HG02943 (cell line): ENCODE results near the gene NALCN.

Experiments
- ATAC-seq: cut with Tn5 transposase; IDR thresholded peaks from one replicate; pipeline ENCODE4 v1.9.1; 2021; ENCODE audit warnings: mild to moderate bottlenecking, low read depth, moderate library complexity; ENCODE audit not compliant: unreplicated experiment

The NALCN gene

DNA sequence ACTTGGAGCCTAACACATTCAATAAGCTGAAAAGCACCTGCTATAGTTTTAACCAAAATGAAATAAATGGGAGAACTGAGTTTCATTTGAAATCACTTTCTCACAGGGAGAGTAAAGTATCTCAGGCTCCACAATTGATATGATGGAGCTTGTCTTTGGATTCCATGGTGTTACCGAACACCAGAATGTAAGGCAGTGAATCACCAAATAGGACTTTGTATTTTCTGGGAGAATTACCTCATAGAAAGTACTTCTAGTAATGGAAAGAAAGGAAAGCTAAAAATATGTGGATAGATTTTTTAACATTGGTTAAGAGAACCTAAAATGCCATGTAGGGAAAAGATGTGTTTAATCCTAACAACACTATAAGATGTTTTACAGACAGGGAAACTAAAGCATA, 123.6 kb downstream of the NALCN start:
- ATAC-seq = no peak

DNA sequence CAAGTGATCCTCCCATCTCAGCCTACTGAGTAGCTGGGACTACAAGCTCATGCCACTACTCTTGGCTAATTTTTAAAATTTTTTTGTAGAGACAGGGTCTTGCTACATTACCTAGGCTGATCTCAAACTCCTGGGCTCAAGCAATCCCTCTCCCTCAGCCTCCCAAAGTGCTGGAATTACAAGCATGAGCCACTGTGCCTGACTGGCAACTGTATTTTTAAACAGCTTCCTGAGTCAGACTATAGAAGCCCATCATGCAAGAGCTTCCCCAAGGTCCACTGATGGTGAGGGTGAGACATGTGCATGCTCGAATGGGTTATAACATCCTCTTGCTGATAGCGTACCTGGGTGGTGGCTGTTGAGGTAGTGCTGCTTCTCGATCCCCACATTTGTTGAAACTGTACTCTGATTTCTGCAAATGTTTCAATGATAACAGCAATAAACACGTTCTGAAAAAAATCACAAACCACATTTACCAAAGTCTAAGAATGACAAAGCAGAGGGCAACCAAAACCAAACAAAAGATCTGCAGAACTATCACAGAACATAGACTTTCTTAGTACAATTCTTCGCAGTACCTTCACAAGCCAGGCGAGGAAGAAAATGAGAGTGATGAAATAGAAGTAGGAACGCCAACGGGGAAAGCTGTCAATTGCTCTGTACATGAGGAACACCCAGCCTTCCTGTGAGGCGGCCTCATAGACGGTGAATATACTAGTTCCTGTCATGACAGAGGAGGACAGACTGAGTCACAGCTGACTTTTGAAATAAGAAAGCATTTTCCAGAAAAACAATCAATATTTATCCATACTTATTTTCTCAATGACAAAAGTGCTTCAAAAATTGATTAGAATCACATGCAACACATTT, 124.4 kb downstream of the NALCN start:
- ATAC-seq = no peak

DNA sequence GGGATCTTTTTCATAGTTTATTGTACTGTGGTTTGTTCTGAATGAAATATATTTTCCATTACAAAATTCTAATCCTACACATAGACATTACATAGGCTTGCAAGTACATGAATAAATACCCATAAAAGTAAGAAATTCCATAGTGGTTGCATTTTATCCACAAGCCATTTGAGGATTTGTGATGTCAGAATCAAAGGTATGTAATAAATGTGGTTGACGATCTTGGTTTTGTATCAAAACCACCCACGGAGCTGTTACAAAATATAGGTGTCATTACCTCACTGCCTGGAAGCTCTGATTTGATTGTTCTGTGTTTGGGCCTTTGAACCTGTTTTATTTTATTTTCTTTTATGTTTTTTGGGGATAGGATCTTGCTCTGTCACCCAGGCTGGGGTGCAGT, 125.1 kb downstream of the NALCN start:
- no peak for ATAC-seq

DNA sequence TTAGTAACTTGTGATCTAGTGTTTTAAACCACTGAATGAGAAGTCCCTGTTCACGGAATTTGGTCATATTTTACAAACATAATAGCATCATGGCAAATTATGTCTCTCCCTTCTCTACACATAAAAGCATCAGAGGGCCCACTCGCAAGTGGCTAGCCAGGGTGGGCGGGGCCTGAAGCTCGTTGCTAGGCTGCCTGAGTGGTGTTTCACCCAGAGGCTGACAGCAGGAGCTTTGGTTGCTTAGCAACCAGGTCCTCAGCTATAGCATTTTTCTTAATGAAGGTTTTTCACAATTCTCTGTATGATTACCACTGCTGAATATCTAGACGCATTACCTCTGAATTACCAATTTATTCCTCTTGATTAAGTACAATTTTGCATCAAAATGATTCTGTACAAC, 126.5 kb downstream of the NALCN start:
- no peak for ATAC-seq

DNA sequence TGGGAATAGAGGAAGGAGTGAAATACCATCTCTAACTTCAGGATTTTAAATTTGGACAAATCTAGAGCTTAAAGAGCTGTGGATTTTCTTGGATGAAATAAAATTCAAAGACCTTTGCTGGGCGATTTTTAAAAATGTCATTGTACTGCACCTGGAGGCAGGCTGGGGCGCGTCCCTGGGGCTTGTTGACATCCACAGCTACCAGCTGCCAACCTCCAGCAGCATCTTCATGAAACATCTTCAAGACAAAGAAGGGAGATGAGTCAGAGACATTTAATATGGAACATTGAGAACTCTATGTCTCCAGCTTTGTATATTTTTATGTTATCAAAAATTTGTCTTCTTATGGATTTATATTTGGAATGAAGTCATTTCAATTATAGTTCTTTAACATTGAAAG, 132.5 kb downstream of the NALCN start:
- no peak for ATAC-seq

DNA sequence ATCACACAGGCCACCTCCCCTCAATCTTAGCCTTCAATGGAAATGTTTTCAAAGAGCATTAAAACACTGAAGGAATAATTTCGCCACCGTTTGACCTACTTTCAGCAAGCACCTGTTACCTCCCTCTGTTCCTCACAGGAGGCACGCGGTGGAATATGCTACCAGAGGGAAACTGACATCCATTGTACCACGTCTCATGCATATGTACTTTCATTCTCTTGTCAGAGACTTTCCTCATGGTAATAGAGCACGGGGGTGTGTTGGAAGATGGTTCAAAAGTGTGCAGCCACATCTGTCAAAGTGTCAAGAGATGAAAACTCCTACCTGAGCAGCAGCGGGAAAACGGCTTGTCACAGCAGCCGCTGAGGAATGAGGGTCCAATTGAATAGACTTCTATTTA, 143.4 kb downstream of the NALCN start:
- ATAC-seq = no peak

DNA sequence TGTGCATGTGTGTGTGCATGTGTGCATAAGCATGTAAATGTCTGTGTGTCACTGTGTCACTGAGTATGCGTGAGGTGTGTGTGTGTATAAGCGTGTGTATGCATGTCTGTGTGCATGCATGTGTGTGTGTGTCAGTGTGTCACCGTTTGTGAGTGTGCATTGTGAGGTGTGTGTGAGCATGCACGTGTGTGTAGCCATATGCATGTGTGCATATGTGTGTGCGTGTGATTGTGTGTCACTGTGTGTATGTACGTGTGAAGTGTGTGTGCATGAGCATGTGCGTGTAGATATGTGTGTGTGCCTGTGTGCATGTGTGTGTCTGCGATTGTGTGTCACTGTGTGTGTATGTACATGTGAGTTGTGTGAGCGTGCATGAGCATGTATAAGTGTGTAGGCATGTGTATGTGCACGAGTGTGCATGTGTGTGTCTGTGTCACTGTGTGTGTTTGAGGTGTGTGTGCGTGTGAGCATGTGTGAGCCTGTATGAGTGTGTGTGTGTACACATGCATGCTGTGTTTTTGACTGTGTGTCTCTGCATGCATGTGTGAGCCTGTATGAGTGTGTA, 144.5 kb downstream of the NALCN start:
- ATAC-seq = no peak

DNA sequence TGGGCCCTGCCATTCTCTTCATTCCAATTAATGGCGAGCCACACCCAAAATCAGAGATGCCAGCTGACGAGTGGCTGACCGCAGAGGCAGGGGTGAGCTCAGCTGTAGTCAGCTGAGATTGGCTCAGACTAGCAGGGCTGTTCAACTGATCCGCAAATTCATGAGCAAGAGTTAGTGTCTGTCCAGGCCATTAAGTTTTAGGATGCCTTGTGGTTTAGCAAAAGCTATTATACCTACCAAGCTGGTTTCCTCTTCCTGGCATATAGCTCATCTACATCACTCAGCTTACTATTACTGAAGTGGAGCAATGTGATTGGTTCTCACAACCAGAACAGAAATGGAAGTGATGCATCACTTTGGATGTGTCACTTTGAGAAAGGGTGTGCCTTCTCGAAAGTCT, 148.7 kb downstream of the NALCN start:
- ATAC-seq = no peak

DNA sequence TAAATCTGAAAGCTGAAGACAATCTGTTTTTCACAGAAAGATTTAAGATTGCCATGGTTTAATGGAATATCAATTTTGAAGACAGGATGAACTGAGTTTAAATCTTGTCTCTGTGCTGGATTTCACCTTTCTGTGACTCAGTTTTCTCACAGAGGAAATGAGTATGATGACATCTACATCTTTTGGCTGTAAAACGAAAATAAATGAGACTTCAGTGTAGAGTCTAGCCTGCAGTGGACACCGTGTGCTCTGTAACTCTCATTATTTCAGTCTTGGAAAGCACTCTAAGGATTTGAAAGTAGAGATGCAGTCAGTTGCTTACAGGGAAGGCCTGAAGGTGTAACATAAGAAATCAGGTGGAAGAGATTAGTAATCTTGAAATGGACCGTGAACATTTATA, 150.4 kb downstream of the NALCN start:
- no peak for ATAC-seq

DNA sequence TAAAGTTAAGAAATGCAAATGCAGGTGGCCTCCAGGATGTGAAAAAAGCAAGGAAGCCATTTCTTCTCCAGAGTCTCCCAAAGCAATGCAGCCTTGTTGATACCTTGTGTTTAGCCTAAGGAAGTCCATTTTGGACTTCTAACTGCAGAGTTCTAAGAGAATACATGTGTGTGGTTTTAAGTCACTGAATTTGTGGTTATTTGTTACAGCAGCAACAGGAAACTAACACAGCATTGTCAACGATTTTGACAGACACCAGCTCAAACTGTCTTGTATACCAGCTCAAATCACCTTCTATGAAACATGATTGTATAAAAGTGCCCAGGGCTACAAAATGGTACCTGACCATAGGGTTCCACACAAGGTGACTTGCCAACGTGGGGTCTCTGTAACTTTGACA, 151.4 kb downstream of the NALCN start:
- no peak for ATAC-seq

DNA sequence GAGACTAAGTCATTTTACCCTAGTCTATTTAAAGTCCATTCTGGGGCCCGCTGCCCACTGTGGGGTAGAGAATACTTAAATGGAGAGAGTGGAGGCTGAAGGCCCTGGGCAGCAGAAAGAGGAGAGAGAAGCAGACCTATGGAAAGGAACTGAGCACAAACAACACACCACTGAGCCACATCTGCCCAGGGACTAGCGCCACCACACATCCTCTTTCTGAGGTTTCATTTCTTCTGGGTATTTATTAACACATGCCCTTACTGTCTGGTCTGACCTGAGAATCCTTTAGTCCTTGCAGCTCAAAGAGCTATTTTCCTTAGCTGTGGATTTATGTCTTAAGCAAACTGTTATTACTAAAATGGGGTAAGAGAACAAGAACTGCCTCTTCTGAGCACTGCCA, 154.0 kb downstream of the NALCN start:
- ATAC-seq = peak; percentile 93

DNA sequence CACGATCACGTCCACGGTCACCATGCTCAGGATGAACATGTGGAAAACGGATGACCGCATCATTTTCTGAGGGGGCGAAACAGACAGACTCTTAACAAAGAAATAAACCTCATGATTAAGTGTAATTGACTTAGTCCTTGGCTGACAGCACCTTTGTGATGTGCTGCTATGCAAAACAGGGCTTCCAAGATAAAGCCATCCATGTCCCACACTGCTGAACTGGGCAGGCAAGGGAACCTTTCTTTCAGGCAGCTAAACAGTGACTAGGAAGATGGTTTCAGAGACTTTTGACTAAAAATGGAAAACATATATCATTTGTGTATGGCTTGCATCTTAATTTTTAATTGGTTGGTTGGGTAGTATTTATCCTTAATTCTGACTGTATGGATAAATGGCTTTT, 157.8 kb downstream of the NALCN start:
- ATAC-seq = no peak

DNA sequence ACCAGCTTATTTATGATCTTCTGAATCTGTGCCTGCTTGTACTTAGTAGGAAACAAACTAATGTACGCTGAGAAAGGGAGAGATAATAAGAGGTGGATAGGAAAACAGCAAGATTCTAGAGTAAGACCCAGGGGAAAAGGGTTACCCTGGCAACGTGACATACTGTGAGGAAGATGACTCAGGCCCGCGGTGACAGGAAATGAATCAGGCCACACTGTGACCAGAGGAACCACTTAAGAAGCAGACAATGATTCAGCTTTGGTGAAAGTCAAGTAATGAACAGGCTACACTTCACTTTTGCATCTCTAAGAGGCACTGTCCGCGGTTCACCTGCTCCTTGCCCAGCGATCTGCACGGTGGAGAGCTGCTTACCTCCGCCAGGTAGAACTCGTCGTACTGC, 158.2 kb downstream of the NALCN start:
- peak; percentile 81 for ATAC-seq

DNA sequence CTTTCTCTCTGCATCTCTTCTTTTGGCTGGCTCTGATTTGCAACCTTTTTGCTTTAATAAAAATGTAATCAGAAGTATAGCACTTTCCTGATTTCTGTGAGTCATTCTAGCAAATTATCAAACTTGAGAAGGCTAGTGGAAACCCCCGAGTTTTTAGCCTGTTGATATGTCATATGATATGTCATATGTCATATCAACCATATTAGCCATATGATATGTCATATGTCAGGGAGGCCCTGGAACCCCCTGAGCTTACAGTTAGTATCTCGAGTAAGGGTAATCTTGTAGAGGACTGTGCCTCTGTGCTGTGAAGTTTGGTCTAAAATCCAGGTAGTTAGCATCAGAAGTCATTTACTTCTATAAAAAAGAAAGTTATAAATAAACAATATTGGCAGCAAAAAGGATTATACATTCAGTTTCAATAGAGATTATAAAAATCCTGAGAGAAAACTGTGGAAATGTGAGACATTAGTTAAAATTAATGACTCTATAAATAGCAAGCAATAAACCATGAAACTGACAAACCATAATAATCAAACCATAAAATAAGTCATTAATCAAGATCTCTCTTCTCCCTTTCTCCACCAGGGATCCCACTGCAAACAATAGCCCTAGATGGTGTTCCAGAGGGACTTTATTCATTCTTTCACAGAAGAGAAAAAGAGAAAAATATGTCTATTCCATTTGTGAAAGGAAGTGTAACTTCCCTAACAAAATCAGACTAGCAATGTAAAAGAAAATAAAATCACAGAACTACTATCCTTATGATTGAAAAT, 167.4 kb downstream of the NALCN start:
- no peak for ATAC-seq

DNA sequence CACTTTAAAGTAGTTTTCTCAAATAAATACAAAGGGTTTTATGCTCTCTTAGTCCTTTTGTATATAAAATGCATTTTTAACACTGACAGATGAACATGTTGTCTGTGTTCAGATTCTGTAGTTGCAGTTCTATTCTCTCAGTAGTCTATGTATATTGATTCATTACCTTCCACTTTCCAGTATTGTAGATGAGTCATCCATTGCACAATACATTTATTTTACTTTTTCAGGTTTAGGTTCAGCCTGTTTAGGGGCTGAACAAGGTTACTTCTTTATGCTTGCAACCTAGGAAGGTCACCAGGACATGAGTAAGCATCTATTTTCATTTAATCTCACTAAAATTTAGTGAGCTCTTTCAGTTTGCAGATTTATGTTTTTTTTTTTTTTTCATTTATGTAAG, 173.6 kb downstream of the NALCN start:
- no peak for ATAC-seq

DNA sequence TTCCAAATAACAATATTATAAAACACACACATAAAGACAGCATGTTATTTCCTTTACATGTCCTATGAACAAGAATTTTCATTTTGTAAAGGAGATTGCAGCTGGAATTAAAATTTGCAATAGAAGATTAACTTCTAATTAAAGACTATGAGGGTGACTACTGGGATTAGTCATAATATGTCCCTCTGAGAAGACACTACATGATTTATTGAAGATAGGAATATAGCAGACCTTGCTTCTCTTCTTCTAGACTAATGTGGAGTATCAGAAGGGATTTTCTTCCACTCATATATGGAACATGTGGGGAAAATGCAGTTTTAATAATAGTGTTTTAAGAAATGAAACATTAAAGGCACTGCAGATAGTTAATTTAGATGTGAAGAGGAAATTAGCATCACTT, 177.8 kb downstream of the NALCN start:
- ATAC-seq = no peak

DNA sequence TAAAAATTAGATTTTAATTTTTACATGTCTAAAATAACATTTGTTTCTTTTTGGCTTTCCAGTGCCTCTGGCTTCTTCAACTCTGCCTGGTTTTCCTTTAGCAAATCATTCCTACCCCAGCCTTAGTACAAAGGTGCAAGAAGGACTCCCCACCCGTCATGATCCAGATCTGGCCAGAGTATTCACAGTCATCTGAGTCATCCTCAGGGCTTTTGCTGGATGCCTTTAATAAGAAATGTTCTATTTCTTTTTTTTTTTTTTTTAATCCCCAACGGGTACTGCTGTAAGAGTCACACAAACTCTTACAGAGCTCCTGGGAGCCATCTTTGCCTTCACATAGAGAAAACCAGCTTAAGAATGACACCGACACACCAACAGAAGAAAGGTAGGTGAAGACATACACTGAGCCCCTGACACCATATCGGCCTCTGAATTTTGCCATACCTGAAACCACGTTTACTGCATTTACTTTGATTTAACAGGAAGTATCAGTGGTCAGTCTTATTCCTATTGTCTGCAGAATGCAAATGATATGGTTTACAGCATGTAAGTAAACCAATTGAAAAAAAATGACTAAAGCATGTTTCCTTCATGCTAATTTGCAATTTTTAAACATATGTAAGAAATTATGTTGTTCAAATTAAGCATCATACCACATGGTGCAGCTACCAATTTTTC, 184.4 kb downstream of the NALCN start:
- ATAC-seq = no peak

DNA sequence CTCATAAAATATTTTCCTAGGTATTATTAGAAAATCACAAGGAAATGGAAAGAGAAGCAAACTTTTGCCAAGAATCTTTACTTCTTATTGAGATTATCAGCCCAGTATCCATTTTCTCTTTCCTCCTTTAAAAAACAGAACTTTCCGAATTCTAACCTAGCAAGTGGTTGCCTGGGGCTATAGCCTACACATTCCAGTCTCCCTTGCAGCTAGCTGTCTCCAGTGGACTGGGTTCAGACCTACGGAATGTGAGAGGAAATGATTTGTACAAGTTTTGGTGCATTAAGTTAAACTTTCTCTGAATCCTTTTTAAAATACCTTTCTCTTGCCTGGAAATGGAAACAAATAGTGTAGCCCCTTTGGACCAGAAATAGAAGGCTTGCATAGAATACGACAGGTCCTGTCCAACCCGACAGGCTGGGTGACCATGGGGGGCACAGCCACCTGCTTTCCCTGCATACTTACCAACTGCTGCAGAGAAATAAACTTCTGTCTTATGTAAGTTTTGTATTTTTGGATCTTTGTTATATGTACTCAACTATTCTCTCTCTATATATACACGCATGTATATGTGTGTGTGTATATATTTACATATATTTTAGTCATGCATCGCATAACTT, 185.9 kb downstream of the NALCN start:
- ATAC-seq = no peak

DNA sequence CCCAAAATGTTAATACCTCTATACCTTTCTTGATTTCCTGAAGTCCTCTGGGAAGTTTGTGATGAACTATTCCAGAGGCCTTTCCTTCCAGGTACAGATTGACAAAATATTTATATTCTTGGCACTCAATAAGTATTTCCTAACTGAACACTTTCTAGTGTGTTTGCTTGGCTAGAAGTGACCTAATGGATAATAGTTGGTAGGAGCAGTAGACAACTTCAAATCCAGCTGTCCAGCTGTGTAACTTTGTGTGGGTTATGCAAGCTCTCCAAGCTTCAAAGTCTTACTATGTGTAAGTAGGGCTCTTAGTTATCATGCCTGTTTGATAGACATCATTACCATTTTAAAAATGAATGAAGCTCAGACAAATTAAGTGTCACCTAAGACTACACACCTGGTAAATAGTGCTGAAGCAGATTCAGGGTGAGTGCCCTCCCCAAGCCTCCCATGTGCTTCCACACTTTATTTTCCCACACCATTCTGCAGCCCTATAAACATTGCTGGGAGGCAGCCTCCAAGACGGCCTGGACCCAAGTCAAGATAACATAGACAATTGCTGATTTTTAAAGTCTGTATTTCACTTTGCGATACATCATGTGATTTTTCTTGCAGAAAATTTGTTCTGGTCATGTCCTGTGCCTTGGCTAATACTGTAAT, 196.6 kb downstream of the NALCN start:
- ATAC-seq = no peak

DNA sequence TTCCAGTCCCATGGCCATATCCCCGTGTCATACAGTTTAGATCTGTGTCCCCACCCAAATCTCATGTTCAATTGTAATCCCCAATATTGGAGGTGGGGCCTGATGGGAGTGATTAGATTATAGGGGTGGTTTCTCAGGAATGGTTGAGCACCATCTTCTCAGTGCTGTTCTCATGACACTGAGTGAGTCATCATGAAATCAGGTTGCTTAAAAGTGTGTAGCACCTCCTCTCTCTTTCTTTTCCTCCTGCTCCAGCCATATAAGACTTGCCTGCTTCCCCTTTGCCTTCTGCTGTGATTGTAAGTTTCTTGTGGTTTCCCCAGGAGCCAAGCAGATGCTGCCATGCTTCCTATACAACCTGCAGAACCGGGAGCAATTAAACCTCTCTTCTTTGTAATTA, 197.8 kb downstream of the NALCN start:
- ATAC-seq = no peak
